MM.1S (cell line): Measurements from ENCODE around the gene SEMA4D.
"Not testable (repeated sequence)": the region's sequence is repeated elsewhere in the genome, so short reads cannot be mapped to it uniquely, and the experiment has no call there.

Experiments
- DNase-seq: peaks from one replicate; pipeline ENCODE4 v3.0.0-alpha.2; 2015
- H2AFZ ChIP-seq: fragments of 300-600 bp; sonication (generic); 2 replicates; pipeline ENCODE4 v1.6.0; 2016; ENCODE audit warnings: antibody characterized with exemption, low read length
- H3F3A ChIP-seq: fragments of 300-600 bp; sonication (generic); 2 replicates; pipeline ENCODE4 v1.6.1; 2016; ENCODE audit warnings: mild to moderate bottlenecking, antibody characterized with exemption, low read length, moderate library complexity, mixed read lengths; ENCODE audit not compliant: insufficient read depth
- H3K27ac ChIP-seq: fragments of 300-600 bp; sonication (generic); 2 replicates; pipeline ENCODE4 v1.5.1; 2016; ENCODE audit warnings: mild to moderate bottlenecking, low read length
- H3K27me3 ChIP-seq: fragments of 300-600 bp; sonication (generic); replicated peaks from 2 replicates; pipeline ENCODE4 v1.6.0; 2016; ENCODE audit warnings: low read length; ENCODE audit not compliant: insufficient read depth
- H3K36me3 ChIP-seq: fragments of 300-600 bp; sonication (generic); replicated peaks from 2 replicates; pipeline ENCODE4 v1.6.1; 2016; ENCODE audit warnings: mild to moderate bottlenecking, low read length, mixed read lengths; ENCODE audit not compliant: insufficient read depth
- H3K4me1 ChIP-seq: fragments of 300-600 bp; sonication (generic); 2 replicates; pipeline ENCODE4 v1.6.1; 2016; ENCODE audit warnings: low read length, mixed read lengths
- H3K4me2 ChIP-seq: fragments of 300-600 bp; sonication (generic); 2 replicates; pipeline ENCODE4 v1.6.0; 2016; ENCODE audit warnings: low read depth, low read length
- H3K4me3 ChIP-seq: fragments of 300-600 bp; sonication (generic); 2 replicates; pipeline ENCODE4 v1.5.1; 2016; ENCODE audit warnings: low read length, mixed read lengths
- H3K79me2 ChIP-seq: fragments of 300-600 bp; sonication (generic); 2 replicates; pipeline ENCODE4 v1.6.1; 2016; ENCODE audit warnings: mixed run types, low read length, mixed read lengths
- H3K9ac ChIP-seq: fragments of 300-600 bp; sonication (generic); 2 replicates; pipeline ENCODE4 v1.6.1; 2016; ENCODE audit warnings: low read length, mixed read lengths
- H3K9me2 ChIP-seq: fragments of 300-600 bp; sonication (generic); replicated peaks from 2 replicates; pipeline ENCODE4 v1.6.1; 2016; ENCODE audit warnings: mild to moderate bottlenecking, low read length, mixed read lengths; ENCODE audit not compliant: insufficient read depth
- H3K9me3 ChIP-seq: fragments of 300-600 bp; sonication (generic); replicated peaks from 2 replicates; pipeline ENCODE4 v1.6.1; 2016; ENCODE audit warnings: mild to moderate bottlenecking, low read length, mixed read lengths; ENCODE audit not compliant: insufficient read depth
- H4K20me1 ChIP-seq: fragments of 300-600 bp; sonication (generic); 2 replicates; pipeline ENCODE4 v1.6.1; 2016; ENCODE audit warnings: mild to moderate bottlenecking, low read length, moderate library complexity, mixed read lengths; ENCODE audit not compliant: insufficient read depth
- CTCF ChIP-seq: fragments of 300-600 bp; sonication (generic); IDR thresholded peaks from 2 replicates; pipeline ENCODE4 v1.5.1; 2016; ENCODE audit warnings: antibody characterized with exemption, low read length, mixed read lengths
- EZH2 ChIP-seq: fragments of 300-600 bp; sonication (generic); optimal IDR thresholded peaks from 2 replicates; pipeline ENCODE3; 2017; ENCODE audit warnings: low read depth, mild to moderate bottlenecking, antibody characterized with exemption, low read length, mixed read lengths
- EZH2phosphoT487 ChIP-seq: fragments of 300-600 bp; sonication (generic); IDR thresholded peaks from 2 replicates; pipeline ENCODE4 v1.6.1; 2018; ENCODE audit warnings: antibody characterized with exemption, low read length

SEMA4D gene

GRCh38 chr9:89372979-89373378, 124.9 kb downstream of the SEMA4D start:
- no peak for DNase-seq
- Histone ChIP-seq H3K27me3 (no peaks in the 10 kb centered on the region), H3K4me2 (no peak overlapping the region), H3K4me3 (no peak overlapping the region), H3K36me3 (no peaks in the 10 kb centered on the region), H3F3A (no peaks in the 10 kb centered on the region), H3K9me2 (no peaks in the 10 kb centered on the region), H3K9ac (no peak overlapping the region), H2AFZ (no peak overlapping the region), H3K9me3 (no peaks in the 10 kb centered on the region), H3K4me1 (no peaks in the 10 kb centered on the region), H3K79me2 (no peaks in the 10 kb centered on the region), H4K20me1 (no peaks in the 10 kb centered on the region), H3K27ac (no peak overlapping the region)
- no peak for TF ChIP-seq CTCF
- TF ChIP-seq EZH2 = no peak
- no peak for TF ChIP-seq EZH2phosphoT487

GRCh38 chr9:89372230-89372816, 125.6 kb downstream of the SEMA4D start:
- TF ChIP-seq EZH2 = no peak
- TF ChIP-seq CTCF = no peak
- TF ChIP-seq EZH2phosphoT487 = no peak
- Histone ChIP-seq H3F3A (no peaks in the 10 kb centered on the region), H3K36me3 (no peaks in the 10 kb centered on the region), H3K27ac (no peak overlapping the region), H3K4me2 (no peak overlapping the region), H3K9me2 (no peaks in the 10 kb centered on the region), H3K79me2 (no peaks in the 10 kb centered on the region), H3K4me3 (no peak overlapping the region), H3K9ac (no peak overlapping the region), H3K9me3 (no peaks in the 10 kb centered on the region), H3K4me1 (no peaks in the 10 kb centered on the region), H3K27me3 (no peaks in the 10 kb centered on the region), H2AFZ (no peak overlapping the region), H4K20me1 (no peaks in the 10 kb centered on the region)
- no peak for DNase-seq

GRCh38 chr9:89371791-89372190, 126.1 kb downstream of the SEMA4D start:
- not testable (repeated sequence) for H3K27ac ChIP-seq, H3K36me3 ChIP-seq, H3K4me3 ChIP-seq, H3K9me2 ChIP-seq, H3K4me1 ChIP-seq, H3K4me2 ChIP-seq, DNase-seq, H4K20me1 ChIP-seq, H3K79me2 ChIP-seq, H3K27me3 ChIP-seq, H2AFZ ChIP-seq, H3K9me3 ChIP-seq, H3F3A ChIP-seq, H3K9ac ChIP-seq

- Histone ChIP-seq H3K4me1 (no peaks in the 10 kb centered on the region), H3K27me3 (no peaks in the 10 kb centered on the region), H2AFZ (no peak overlapping the region), H3K9me3 (no peaks in the 10 kb centered on the region), H3F3A (peaks cover 3% of the 10 kb centered on the region; the same call in 1 of the 2 replicates), H3K9me2 (no peaks in the 10 kb centered on the region), H3K9ac (no peak overlapping the region), H3K4me3 (no peak overlapping the region), H3K79me2 (no peaks in the 10 kb centered on the region), H3K36me3 (no peaks in the 10 kb centered on the region), H3K27ac (no peak overlapping the region), H3K4me2 (no peak overlapping the region), H4K20me1 (no peaks in the 10 kb centered on the region)
- DNase-seq = no peak
- TF ChIP-seq CTCF (no peak), EZH2phosphoT487 (no peak), EZH2 (no peak)
Measured at GRCh38 chr9:89370593-89370992, 127.3 kb downstream of the SEMA4D start.
